CD4-positive, alpha-beta T cell (primary cell): Measurements from ENCODE around the gene GDNF. TPM values are rescaled to one million over a fixed set of nuclear protein-coding genes. Genes with fewer than 3 reads are reported as not detected.

ENCODE experiments used
- ATAC-seq: fragments of 200-7000 bp; cut with Tn5 transposase; one replicate; pipeline ENCODE4 v1.10.0; 2022; ENCODE audit warnings: mild to moderate bottlenecking; ENCODE audit not compliant: poor library complexity
- CTCF ChIA-PET: fragments of 350-600 bp; sonication (Branson Sonifier 250); formaldehyde crosslinking; loops from one replicate; lab custom pipeline; 2021; ENCODE audit warnings: antibody characterized with exemption, inconsistent platforms; lab: Charles Lee
- POLR2A ChIA-PET: fragments of 350-600 bp; sonication (Branson Sonifier 250); formaldehyde crosslinking; loops from one replicate; lab custom pipeline; 2021; ENCODE audit warnings: antibody characterized with exemption, inconsistent platforms; lab: Charles Lee
- DNase-seq, 14 experiments: peaks; one replicate each; pipeline ENCODE4 v3.0.0-alpha.2; 2013 to 2020; ENCODE audit warnings: mixed read lengths in 2 of 14
- H3K27ac ChIP-seq, 2 donors: one replicate each; pipeline versions ENCODE4 v1.5.1 to v1.7.0; 2013; ENCODE audit warnings: low read length in 2 of 2, low read depth in 1 of 2, mild to moderate bottlenecking in 1 of 2
- H3K27me3 ChIP-seq, 2 experiments: 1 replicate in 1 of 2; 2 replicates in 1 of 2; pipeline versions ENCODE4 v1.6.1 to v1.7.0; 2013; ENCODE audit warnings: low read length in 2 of 2, control low read depth in 1 of 2, mild to moderate bottlenecking in 1 of 2, moderate library complexity in 1 of 2; ENCODE audit not compliant: insufficient read depth in 2 of 2, control insufficient read depth in 1 of 2
- H3K36me3 ChIP-seq: one replicate; pipeline ENCODE4 v1.6.1; 2013; ENCODE audit warnings: low read length, control low read depth; ENCODE audit not compliant: insufficient read depth
- H3K4me1 ChIP-seq: one replicate; pipeline ENCODE4 v1.6.1; 2013; ENCODE audit warnings: low read length, control low read depth; ENCODE audit not compliant: insufficient read depth
- H3K4me3 ChIP-seq: one replicate; pipeline ENCODE4 v1.5.1; 2013; ENCODE audit warnings: mild to moderate bottlenecking, low read length, moderate library complexity
- H3K9me3 ChIP-seq, 2 experiments: 1 replicate in 1 of 2; 2 replicates in 1 of 2; pipeline versions ENCODE4 v1.6.1 to v1.7.0; 2013; ENCODE audit warnings: low read length in 2 of 2, mild to moderate bottlenecking in 2 of 2, control low read depth in 1 of 2, moderate library complexity in 1 of 2; ENCODE audit not compliant: control insufficient read depth in 1 of 2, insufficient read depth in 1 of 2
- H3K27ac Mint-ChIP-seq: one replicate; pipeline ENCODE4 v1.8.0; 2020; ENCODE audit warnings: mixed read lengths
- H3K27me3 Mint-ChIP-seq: one replicate; pipeline ENCODE4 v1.8.0; 2021; ENCODE audit warnings: mixed read lengths
- H3K36me3 Mint-ChIP-seq: one replicate; pipeline ENCODE4 v1.8.0; 2021; ENCODE audit warnings: low read depth, mixed read lengths
- H3K4me1 Mint-ChIP-seq: one replicate; pipeline ENCODE4 v1.8.0; 2021; ENCODE audit warnings: low read depth, mixed read lengths
- H3K4me3 Mint-ChIP-seq: one replicate; pipeline ENCODE4 v1.8.0; 2020; ENCODE audit warnings: mild to moderate bottlenecking, mixed read lengths
- H3K9me3 Mint-ChIP-seq: one replicate; pipeline ENCODE4 v1.8.0; 2020; ENCODE audit warnings: mixed read lengths
- intact Hi-C, 2 experiments: fragments of 100-400 bp; cut with DNase I in 1 of 2; cut with micrococcal nuclease in 1 of 2; formaldehyde crosslinking; loops; one replicate each; pipeline versions ENCODE4 v1.15.1 to v1.9.0; 2023 to 2025; cut with DNase I, micrococcal nuclease
- total RNA-seq, 174 experiments: library from RNA in 2 of 174; stranded (reverse) in 2 of 174; gene quantifications; one replicate each; pipeline ENCODE4 v1.2.3 and lab custom pipeline; 2021 to 2026
- TF ChIP-seq, protein P1 (sequence below): fragments of 200-600 bp; IDR thresholded peaks from one replicate; pipeline ENCODE4 v1.8.0; 2022; ENCODE audit warnings: antibody characterized with exemption, mild to moderate bottlenecking

GDNF gene
- total RNA-seq, 2 experiments from 2014 or later, result not detected

DNA sequence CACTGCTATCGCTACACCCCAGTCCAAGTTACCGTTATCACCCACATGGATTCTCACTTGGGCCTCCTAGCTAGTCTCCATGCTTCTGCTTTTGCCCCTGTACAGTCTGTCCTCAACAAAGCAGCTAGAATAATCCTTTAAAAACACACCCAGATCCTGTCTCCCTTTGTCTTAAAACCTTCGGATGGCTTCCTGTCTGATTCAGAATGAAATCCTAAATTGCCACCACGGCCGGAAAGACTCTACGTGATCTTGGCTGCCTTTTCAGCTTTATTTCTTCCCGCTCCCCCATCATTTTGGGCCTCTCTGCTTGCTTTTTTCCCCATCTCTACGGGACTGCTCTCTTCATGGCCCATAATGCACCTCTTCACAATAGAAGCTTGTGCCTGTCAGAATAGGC lies 33.4 kb downstream of the GDNF start:
- no peak for DNase-seq
- TF ChIP-seq, protein P1, sequence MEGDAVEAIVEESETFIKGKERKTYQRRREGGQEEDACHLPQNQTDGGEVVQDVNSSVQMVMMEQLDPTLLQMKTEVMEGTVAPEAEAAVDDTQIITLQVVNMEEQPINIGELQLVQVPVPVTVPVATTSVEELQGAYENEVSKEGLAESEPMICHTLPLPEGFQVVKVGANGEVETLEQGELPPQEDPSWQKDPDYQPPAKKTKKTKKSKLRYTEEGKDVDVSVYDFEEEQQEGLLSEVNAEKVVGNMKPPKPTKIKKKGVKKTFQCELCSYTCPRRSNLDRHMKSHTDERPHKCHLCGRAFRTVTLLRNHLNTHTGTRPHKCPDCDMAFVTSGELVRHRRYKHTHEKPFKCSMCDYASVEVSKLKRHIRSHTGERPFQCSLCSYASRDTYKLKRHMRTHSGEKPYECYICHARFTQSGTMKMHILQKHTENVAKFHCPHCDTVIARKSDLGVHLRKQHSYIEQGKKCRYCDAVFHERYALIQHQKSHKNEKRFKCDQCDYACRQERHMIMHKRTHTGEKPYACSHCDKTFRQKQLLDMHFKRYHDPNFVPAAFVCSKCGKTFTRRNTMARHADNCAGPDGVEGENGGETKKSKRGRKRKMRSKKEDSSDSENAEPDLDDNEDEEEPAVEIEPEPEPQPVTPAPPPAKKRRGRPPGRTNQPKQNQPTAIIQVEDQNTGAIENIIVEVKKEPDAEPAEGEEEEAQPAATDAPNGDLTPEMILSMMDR, result no peak
- Mint-ChIP-seq H3K9me3 (peaks cover 4% of the 10 kb centered on the region), H3K36me3 (no peaks in the 10 kb centered on the region), H3K4me3 (no peak overlapping the region), H3K4me1 (no peaks in the 10 kb centered on the region), H3K27ac (no peak overlapping the region), H3K27me3 (peaks cover 5% of the 10 kb centered on the region)
- Histone ChIP-seq H3K36me3 (no peaks in the 10 kb centered on the region), H3K4me1 (no peaks in the 10 kb centered on the region), H3K27ac (no peak overlapping the region), H3K4me3 (no peak overlapping the region), H3K9me3 (peaks cover 0 to 7% of the 10 kb centered on the region in 2 experiments), H3K27me3 (peaks cover 0 to 4% of the 10 kb centered on the region in 2 experiments)
- ChIA-PET CTCF (no interaction called here), POLR2A (no interaction called here)
- intact Hi-C loops, result no loop called here
- ATAC-seq, result no peak

DNA sequence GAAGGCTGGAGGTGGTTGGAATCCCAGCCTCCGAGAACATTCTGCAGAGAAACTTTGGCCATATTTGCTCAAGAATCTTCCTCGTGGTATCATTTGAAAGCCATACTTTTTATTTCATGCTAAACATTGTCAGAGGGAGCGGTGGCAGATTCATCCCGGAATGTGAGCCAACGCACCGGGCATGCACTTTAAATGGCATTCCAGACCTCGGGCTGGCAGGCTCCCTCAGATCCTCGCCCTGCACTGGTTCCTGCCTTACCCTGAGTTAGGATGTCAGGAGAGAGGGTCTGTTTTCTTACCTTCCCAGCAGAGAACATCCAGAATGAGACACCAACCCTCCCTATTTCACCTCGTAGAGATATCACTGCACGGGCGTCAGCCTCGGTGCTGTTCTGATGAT lies 33.8 kb downstream of the GDNF start:
- ChIA-PET CTCF (no interaction called here), POLR2A (no interaction called here)
- Mint-ChIP-seq H3K9me3 (peaks cover 4% of the 10 kb centered on the region), H3K4me1 (no peaks in the 10 kb centered on the region), H3K36me3 (no peaks in the 10 kb centered on the region), H3K27me3 (peaks cover 5% of the 10 kb centered on the region), H3K4me3 (no peak overlapping the region), H3K27ac (no peak overlapping the region)
- ATAC-seq (no peak), DNase-seq (no peak)
- Histone ChIP-seq H3K4me3 (no peak overlapping the region), H3K27ac (no peak overlapping the region), H3K27me3 (peaks cover 0 to 4% of the 10 kb centered on the region in 2 experiments), H3K4me1 (no peaks in the 10 kb centered on the region), H3K9me3 (peaks cover 0 to 7% of the 10 kb centered on the region in 2 experiments), H3K36me3 (no peaks in the 10 kb centered on the region)
- intact Hi-C loops, result no loop called here
- TF ChIP-seq, protein P1, result no peak

DNA sequence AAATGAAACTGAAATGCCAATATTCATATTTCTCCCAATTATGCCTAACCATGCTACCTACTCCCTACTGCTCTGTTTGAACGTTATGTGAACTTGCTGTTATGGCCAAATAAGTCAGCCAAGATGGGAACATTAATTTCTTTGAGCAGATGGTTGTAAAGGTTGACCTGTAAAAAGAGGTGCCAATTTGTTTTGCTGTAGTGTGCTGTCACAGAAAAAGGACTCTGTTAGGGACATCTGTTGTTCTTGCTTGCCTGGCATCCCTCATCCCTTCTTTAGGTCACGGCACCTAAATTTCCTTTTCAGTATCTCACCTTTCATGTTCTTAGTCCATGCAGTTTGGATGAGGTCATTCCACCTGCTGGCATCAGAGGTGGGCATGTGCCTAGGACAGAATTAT lies 35.4 kb downstream of the GDNF start:
- no peaks in the 10 kb centered on the region for H3K4me1 Mint-ChIP-seq
- ChIA-PET POLR2A (no interaction called here), CTCF (no interaction called here)
- H3K9me3 Mint-ChIP-seq, result peaks cover 4% of the 10 kb centered on the region
- H3K27ac Mint-ChIP-seq, result no peak overlapping the region
- H3K27ac ChIP-seq, result no peak overlapping the region
- H3K4me1 ChIP-seq, result no peaks in the 10 kb centered on the region
- no peaks in the 10 kb centered on the region for H3K36me3 ChIP-seq
- TF ChIP-seq, protein P1, result no peak
- no peak overlapping the region for H3K4me3 ChIP-seq
- H3K36me3 Mint-ChIP-seq, result no peaks in the 10 kb centered on the region
- no peaks in the 10 kb centered on the region for H3K27me3 Mint-ChIP-seq
- H3K9me3 ChIP-seq, result peaks cover 0 to 7% of the 10 kb centered on the region in 2 experiments
- no peak overlapping the region for H3K4me3 Mint-ChIP-seq
- intact Hi-C loops, result no loop called here
- no peak for DNase-seq
- H3K27me3 ChIP-seq, result peaks cover 0 to 4% of the 10 kb centered on the region in 2 experiments
- ATAC-seq, result no peak
